GM21576 (cell line): Measurements from ENCODE around the gene FCGR2B.
"Not testable (repeated sequence)": the region's sequence is repeated elsewhere in the genome, so short reads cannot be mapped to it uniquely, and the experiment has no call there.

Experiments used
- ATAC-seq: cut with Tn5 transposase; IDR thresholded peaks from one replicate; pipeline ENCODE4 v1.9.1; 2021; ENCODE audit warnings: mild to moderate bottlenecking, moderate library complexity; ENCODE audit not compliant: unreplicated experiment

FCGR2B gene

GRCh38 chr1:161662684-161663339, at the start of gene FCGR2B:
TSS of gene FCGR2B (plus strand) at chr1:161663143. CDS start at chr1:161663242, 99 bp downstream.
- peak; percentile 66 for ATAC-seq

- not testable (repeated sequence) for ATAC-seq
Observed at GRCh38 chr1:161616417-161616816, 46.5 kb upstream of the FCGR2B start.

- not testable (repeated sequence) for ATAC-seq
Observed at GRCh38 chr1:161618517-161618916, 44.4 kb upstream of the FCGR2B start.

- ATAC-seq, result not testable (repeated sequence)
Observed at GRCh38 chr1:161620399-161620798, 42.5 kb upstream of the FCGR2B start.

GRCh38 chr1:161621181-161622000, 41.6 kb upstream of the FCGR2B start:
- peak; percentile 46 for ATAC-seq

GRCh38 chr1:161622054-161622453, 40.9 kb upstream of the FCGR2B start:
- peak; percentile 34 for ATAC-seq

- ATAC-seq, result not testable (repeated sequence)
Observed at GRCh38 chr1:161623401-161624051, 39.4 kb upstream of the FCGR2B start.

- not testable (repeated sequence) for ATAC-seq
Observed at GRCh38 chr1:161624605-161625004, 38.3 kb upstream of the FCGR2B start.

GRCh38 chr1:161626445-161627146, 36.3 kb upstream of the FCGR2B start:
- not testable (repeated sequence) for ATAC-seq

- not testable (repeated sequence) for ATAC-seq
Observed at GRCh38 chr1:161630128-161630742, 32.7 kb upstream of the FCGR2B start.

- no peak for ATAC-seq
Observed at GRCh38 chr1:161631076-161631475, 31.9 kb upstream of the FCGR2B start, which contains the start of gene FCGR3B. TSS of gene FCGR3B (minus strand) at chr1:161631176. CDS start at chr1:161631094, 82 bp downstream.

GRCh38 chr1:161634993-161635392, 27.9 kb upstream of the FCGR2B start:
- ATAC-seq, result not testable (repeated sequence)

- ATAC-seq, result not testable (repeated sequence)
Observed at GRCh38 chr1:161636189-161636782, 26.7 kb upstream of the FCGR2B start.

GRCh38 chr1:161636976-161637375, 26.0 kb upstream of the FCGR2B start:
- ATAC-seq, result not testable (repeated sequence)

- not testable (repeated sequence) for ATAC-seq
Observed at GRCh38 chr1:161638251-161638993, 24.5 kb upstream of the FCGR2B start.

GRCh38 chr1:161639203-161639602, 23.7 kb upstream of the FCGR2B start:
- not testable (repeated sequence) for ATAC-seq

- not testable (repeated sequence) for ATAC-seq
Observed at GRCh38 chr1:161642697-161643096, 20.2 kb upstream of the FCGR2B start.

- ATAC-seq, result not testable (repeated sequence)
Observed at GRCh38 chr1:161643481-161644208, 19.3 kb upstream of the FCGR2B start.
